GM13977 (cell line): ENCODE data around the gene CBX4.

Source experiments
- DNase-seq: peaks from one replicate; pipeline ENCODE4 v3.0.0; 2012; ENCODE audit warnings: low spot score
- CTCF ChIP-seq: IDR thresholded peaks from 2 replicates; pipeline ENCODE4 v1.5.1; 2012; ENCODE audit warnings: mild to moderate bottlenecking, control low read depth; ENCODE audit not compliant: insufficient read depth; ENCODE audit errors: extremely low read depth, missing control alignments
- in situ Hi-C: fragments of 300-500 bp; cut with MboI; formaldehyde crosslinking; loops from one replicate; pipeline ENCODE4 v1.12.0; 2022; ENCODE audit warnings: low sequenced_read_pairs, low pct_unique_long_range_greater_than_20kb, mixed read lengths, inconsistent platforms; ENCODE audit not compliant: unreplicated experiment

CBX4 gene

GRCh38 chr17:79824234-79824633 lies 15.0 kb downstream of the CBX4 start:
- in situ Hi-C loops, result no loop called here
- TF ChIP-seq CTCF, result no peak
- no peak for DNase-seq

DNA sequence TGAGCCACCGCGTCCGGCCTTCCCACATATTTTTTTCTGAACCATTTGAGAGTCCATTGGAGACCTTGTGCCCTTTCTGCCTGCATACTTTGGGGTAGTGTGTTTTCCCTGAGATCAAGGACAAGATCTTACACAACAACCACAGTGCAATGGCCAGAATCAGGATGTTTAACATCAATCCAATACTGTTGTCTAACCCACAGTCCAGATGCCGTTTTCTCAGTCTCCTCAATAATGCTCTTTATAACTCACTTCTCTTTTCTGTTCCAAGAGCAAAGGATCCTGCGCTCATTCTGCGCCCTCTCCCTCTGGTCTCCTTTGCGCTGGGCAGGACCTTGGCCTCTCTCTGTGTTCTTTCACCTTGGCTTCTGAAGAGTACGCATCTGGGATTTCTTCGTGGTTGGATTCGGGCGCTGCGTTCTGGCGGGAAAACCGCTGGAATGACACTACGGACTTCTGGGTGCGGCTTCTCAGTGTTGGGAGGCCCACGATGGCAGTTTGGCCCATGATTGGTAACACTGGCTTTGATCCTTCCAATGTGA lies 16.6 kb downstream of the CBX4 start:
- in situ Hi-C loops, result no loop called here
- no peak for TF ChIP-seq CTCF
- DNase-seq, result no peak

DNA sequence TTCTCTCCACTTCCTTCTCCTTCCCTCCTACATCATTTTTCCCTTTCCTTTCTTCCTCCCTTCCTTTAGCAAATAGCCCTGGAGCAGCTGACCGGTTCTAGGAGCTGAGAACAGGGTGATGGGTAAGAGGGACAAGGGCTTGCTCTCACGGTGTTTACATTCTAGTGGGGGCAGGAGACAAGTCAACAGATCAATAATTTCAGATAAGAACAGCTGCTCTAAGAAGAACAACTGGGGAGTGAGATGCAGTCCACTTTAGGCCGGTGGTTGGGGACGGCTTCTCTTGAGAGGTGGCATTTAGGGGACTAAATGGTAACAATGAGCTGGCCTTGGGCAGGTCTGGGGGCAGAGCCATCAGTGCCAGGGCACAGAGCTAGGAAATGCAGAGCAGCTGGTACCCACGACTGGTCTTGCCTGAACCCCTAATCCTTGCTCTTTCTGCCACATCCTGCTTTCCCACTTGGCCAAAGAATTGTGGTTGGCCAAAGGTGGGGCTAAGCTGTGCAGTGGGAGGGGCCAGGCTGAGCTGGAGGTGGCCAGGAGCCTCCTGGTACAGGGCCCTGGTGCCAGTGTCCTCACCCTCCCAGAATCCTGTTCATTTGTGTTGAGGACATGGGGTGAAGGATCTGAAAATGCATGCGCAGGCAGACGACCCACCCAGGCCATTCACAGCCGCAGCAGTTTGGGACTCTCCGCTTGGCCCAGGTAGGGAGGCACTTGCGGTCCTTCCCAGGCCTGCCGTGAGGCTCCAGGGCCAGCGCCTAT lies 17.7 kb downstream of the CBX4 start:
- no peak for TF ChIP-seq CTCF
- in situ Hi-C loops, result no loop called here
- DNase-seq, result no peak

DNA sequence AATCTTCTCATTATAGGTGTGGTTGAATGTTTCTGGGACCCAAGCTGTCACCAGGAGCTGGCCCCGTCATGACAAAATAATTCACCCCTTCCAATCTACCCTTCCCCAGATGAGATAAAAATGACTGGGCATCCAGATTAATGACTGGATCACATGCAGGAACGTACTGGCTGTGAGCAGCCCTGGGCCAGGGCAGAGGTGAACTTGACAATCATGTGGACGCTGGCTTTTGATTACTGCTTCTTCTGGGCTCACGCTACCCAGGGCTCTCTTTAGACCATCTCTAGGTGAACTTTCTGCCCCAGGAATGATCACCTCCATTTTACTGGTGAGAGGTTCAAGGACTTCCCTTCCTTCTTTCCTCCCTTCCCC lies 18.3 kb downstream of the CBX4 start:
- TF ChIP-seq CTCF, result no peak
- in situ Hi-C loops, result no loop called here

DNA sequence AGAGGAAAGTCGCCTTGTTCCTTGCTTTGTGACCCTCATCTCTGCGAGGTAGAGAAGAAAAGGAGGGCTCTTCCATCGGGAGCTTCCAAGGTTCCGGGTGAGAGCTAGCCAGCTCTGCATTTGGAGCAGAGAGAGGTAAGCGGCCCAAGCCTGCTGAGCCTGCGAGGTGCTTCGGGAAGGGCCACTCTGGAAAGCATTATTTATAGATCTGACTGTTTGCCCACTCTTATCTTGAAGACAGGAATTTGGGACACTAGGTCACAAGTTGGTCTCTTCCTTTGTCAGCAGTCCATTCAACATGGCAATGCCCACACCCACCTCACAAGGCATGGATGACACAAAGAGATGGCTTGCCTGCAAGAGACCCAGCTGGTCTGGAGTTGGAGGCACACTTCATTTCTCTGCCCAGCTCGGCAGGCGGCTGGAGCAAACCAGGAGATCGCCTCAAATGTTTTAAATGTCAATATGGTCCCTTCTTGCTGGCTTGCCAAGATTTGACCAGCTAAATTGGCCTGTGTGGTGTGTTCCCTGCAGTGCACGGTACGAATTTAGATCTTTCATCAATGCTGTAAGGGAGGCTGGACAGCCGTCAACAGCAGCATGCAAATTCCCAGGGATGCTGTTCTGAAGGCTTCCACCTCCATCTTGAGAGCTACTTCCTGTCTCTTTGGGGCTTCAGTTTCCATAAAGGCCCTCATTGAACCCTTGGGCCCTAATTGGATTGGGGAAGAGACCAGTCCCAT lies 19.5 kb downstream of the CBX4 start:
- in situ Hi-C loops, result no loop called here
- TF ChIP-seq CTCF, result no peak
- no peak for DNase-seq

More for the DNA sequence above, 18.3 kb downstream of the CBX4 start:
- DNase-seq, result no peak

DNA sequence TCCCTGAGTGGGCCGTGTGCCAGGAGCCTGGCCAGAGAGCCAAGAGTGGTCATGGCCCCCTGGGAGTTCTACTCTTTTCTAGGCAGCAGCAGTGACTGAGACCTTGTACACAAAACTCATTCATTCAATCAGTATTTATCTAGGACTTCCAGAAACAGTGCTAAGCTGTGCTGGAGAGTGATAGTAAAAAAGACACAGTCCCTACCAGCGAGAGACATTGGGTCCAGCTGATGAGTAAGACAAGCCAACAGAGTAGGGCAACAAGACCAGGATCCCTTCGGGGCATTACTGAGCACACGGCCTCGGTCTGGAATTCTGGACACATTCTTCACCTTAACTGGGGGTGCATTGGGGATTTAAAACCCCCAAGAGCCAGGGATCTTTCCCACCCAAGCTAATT lies 20.2 kb downstream of the CBX4 start:
- no peak for TF ChIP-seq CTCF
- in situ Hi-C loops, result no loop called here
- no peak for DNase-seq
